Astrocyte (in vitro differentiated cells and primary cell): ENCODE results near the gene RPE65.

ENCODE experiments used
- EZH2 ChIP-seq: IDR thresholded peaks from 2 replicates; pipeline ENCODE4 v1.6.1; 2012; ENCODE audit warnings: mild to moderate bottlenecking, low read length, inconsistent platforms; ENCODE audit not compliant: insufficient read depth
- TF ChIP-seq, protein P1 (sequence below): IDR thresholded peaks from 2 replicates; pipeline ENCODE4 v1.5.1; 2011; ENCODE audit warnings: low read depth, mild to moderate bottlenecking, inconsistent platforms, low read length, moderate library complexity; ENCODE audit not compliant: insufficient read depth

DNA sequence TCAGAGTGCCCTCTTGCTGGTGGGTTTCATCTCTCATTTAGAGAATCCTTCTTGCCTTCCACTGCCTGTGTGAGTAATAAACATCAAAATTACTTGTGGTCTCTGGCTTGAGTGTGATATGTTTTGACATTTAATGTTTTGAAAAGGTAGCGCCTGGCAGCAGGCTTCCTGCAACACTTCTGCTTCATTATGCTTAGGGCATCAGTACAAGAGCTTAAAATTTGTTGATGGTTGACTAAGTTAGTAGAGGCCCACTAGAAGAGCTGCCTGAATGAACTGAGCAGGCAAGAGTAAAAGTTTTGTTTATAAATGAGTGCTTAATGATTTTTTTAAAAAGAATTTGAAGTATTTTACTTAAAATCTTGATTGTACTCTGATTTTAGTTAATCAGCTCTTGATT is 6.4 kb upstream of the RPE65 start:
- TF ChIP-seq, protein P1, sequence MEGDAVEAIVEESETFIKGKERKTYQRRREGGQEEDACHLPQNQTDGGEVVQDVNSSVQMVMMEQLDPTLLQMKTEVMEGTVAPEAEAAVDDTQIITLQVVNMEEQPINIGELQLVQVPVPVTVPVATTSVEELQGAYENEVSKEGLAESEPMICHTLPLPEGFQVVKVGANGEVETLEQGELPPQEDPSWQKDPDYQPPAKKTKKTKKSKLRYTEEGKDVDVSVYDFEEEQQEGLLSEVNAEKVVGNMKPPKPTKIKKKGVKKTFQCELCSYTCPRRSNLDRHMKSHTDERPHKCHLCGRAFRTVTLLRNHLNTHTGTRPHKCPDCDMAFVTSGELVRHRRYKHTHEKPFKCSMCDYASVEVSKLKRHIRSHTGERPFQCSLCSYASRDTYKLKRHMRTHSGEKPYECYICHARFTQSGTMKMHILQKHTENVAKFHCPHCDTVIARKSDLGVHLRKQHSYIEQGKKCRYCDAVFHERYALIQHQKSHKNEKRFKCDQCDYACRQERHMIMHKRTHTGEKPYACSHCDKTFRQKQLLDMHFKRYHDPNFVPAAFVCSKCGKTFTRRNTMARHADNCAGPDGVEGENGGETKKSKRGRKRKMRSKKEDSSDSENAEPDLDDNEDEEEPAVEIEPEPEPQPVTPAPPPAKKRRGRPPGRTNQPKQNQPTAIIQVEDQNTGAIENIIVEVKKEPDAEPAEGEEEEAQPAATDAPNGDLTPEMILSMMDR: no peak
- TF ChIP-seq EZH2: no peak
